Subcutaneous abdominal adipose tissue (tissue), 5 donors: ENCODE results near the gene KRTAP10-3.

ENCODE experiments used
- H3K27ac ChIP-seq: one replicate; pipeline ENCODE4 v1.7.0; 2013; ENCODE audit warnings: low read depth, mild to moderate bottlenecking, inconsistent platforms, low read length, moderate library complexity
- H3K27me3 ChIP-seq, 5 donors: one replicate each; pipeline ENCODE4 v1.7.0; 2013; ENCODE audit warnings: low read length in 5 of 5, inconsistent platforms in 1 of 5; ENCODE audit not compliant: control insufficient read depth in 5 of 5, insufficient read depth in 4 of 5
- H3K36me3 ChIP-seq, 5 donors: one replicate each; pipeline ENCODE4 v1.7.0; 2013; ENCODE audit warnings: low read length in 5 of 5; ENCODE audit not compliant: control insufficient read depth in 5 of 5, insufficient read depth in 5 of 5
- H3K4me1 ChIP-seq, 5 donors: one replicate each; pipeline ENCODE4 v1.7.0; 2013; ENCODE audit warnings: low read length in 5 of 5, mild to moderate bottlenecking in 3 of 5, moderate library complexity in 1 of 5; ENCODE audit not compliant: control insufficient read depth in 5 of 5, insufficient read depth in 5 of 5
- H3K4me3 ChIP-seq, 5 donors: one replicate each; pipeline ENCODE4 v1.7.0; 2013; ENCODE audit warnings: low read length in 5 of 5, low read depth in 1 of 5
- H3K9ac ChIP-seq, 5 donors: one replicate each; pipeline ENCODE4 v1.7.0; 2013; ENCODE audit warnings: low read length in 5 of 5, mild to moderate bottlenecking in 4 of 5, moderate library complexity in 3 of 5
- H3K9me3 ChIP-seq, 5 donors: one replicate each; pipeline ENCODE4 v1.7.0; 2013; ENCODE audit warnings: low read length in 5 of 5; ENCODE audit not compliant: control insufficient read depth in 5 of 5
- donor health status: healthy.
- donor health status: healthy.
- donor health status: healthy.
- donor health status: healthy.
- donor health status: healthy.

The KRTAP10-3 gene

GRCh38 chr21:44510508-44511218 lies 47.9 kb downstream of the KRTAP10-3 start:
- Histone ChIP-seq H3K4me3 (no peak overlapping the region), H3K27ac (no peak overlapping the region), H3K36me3 (peaks cover 0 to 6% (median 0%) of the 10 kb centered on the region in 5 donors), H3K27me3 (peaks cover 0 to 37% (median 27%) of the 10 kb centered on the region in 5 donors), H3K4me1 (peaks cover 0 to 7% (median 6%) of the 10 kb centered on the region in 5 donors), H3K9ac (no peak overlapping the region), H3K9me3 (no peaks in the 10 kb centered on the region)

GRCh38 chr21:44510109-44510507 lies 48.5 kb downstream of the KRTAP10-3 start:
- H3K27ac ChIP-seq = no peak overlapping the region
- H3K9ac ChIP-seq = no peak overlapping the region
- H3K4me1 ChIP-seq = peaks cover 0 to 7% (median 6%) of the 10 kb centered on the region in 5 donors
- H3K36me3 ChIP-seq = peaks cover 0 to 6% (median 0%) of the 10 kb centered on the region in 5 donors
- peaks cover 0 to 37% (median 27%) of the 10 kb centered on the region in 5 donors for H3K27me3 ChIP-seq
- no peaks in the 10 kb centered on the region for H3K9me3 ChIP-seq
- no peak overlapping the region for H3K4me3 ChIP-seq

GRCh38 chr21:44509539-44509938 lies 49.1 kb downstream of the KRTAP10-3 start:
- peaks cover 0 to 7% (median 6%) of the 10 kb centered on the region in 5 donors for H3K4me1 ChIP-seq
- H3K9ac ChIP-seq = no peak overlapping the region
- peaks cover 0 to 37% (median 27%) of the 10 kb centered on the region in 5 donors for H3K27me3 ChIP-seq
- peaks cover 0 to 6% (median 0%) of the 10 kb centered on the region in 5 donors for H3K36me3 ChIP-seq
- no peak overlapping the region for H3K27ac ChIP-seq
- no peaks in the 10 kb centered on the region for H3K9me3 ChIP-seq
- no peak overlapping the region for H3K4me3 ChIP-seq

GRCh38 chr21:44508711-44509445 lies 49.7 kb downstream of the KRTAP10-3 start:
- Histone ChIP-seq H3K27me3 (peaks cover 0 to 37% (median 27%) of the 10 kb centered on the region in 5 donors), H3K36me3 (peaks cover 0 to 6% (median 0%) of the 10 kb centered on the region in 5 donors), H3K4me1 (peaks cover 0 to 7% (median 6%) of the 10 kb centered on the region in 5 donors), H3K9me3 (no peaks in the 10 kb centered on the region), H3K4me3 (no peak overlapping the region), H3K9ac (no peak overlapping the region), H3K27ac (no peak overlapping the region)

- Histone ChIP-seq H3K9ac (no peak overlapping the region), H3K9me3 (no peaks in the 10 kb centered on the region), H3K4me3 (no peak overlapping the region), H3K27ac (no peak overlapping the region), H3K36me3 (peaks cover 0 to 6% (median 0%) of the 10 kb centered on the region in 5 donors), H3K27me3 (peaks cover 0 to 37% (median 27%) of the 10 kb centered on the region in 5 donors), H3K4me1 (peaks cover 0 to 7% (median 6%) of the 10 kb centered on the region in 5 donors)
Observed at GRCh38 chr21:44508426-44508710, 50.2 kb downstream of the KRTAP10-3 start.
